ACC112 (cell line): ENCODE data around the gene NID1.

Experiments used
- H2AFZ ChIP-seq: fragments of 200-600 bp; sonication (generic); one replicate; pipeline ENCODE4 v1.6.0; 2017; ENCODE audit warnings: antibody characterized with exemption, low read length; ENCODE audit not compliant: unreplicated experiment
- H3K27ac ChIP-seq: fragments of 200-600 bp; sonication (generic); 2 replicates; pipeline ENCODE4 v1.5.1; 2014; ENCODE audit warnings: low read depth, mild to moderate bottlenecking, antibody characterized with exemption, low read length, moderate library complexity
- H3K27me3 ChIP-seq: fragments of 200-600 bp; sonication (generic); 2 replicates; pipeline ENCODE4 v1.6.1; 2014; ENCODE audit warnings: mild to moderate bottlenecking, antibody characterized with exemption, low read length, moderate library complexity, mixed read lengths; ENCODE audit not compliant: insufficient read depth
- H3K36me3 ChIP-seq: fragments of 200-600 bp; sonication (generic); 2 replicates; pipeline ENCODE4 v1.6.1; 2016; ENCODE audit warnings: mild to moderate bottlenecking, antibody characterized with exemption, low read length, moderate library complexity, mixed read lengths; ENCODE audit not compliant: insufficient read depth
- H3K4me1 ChIP-seq: fragments of 200-600 bp; sonication (generic); one replicate; pipeline ENCODE4 v1.6.1; 2016; ENCODE audit warnings: low read length, mixed read lengths; ENCODE audit not compliant: insufficient read depth, unreplicated experiment, control insufficient read depth
- H3K4me3 ChIP-seq: fragments of 200-600 bp; sonication (generic); 2 replicates; pipeline ENCODE4 v1.5.1; 2014; ENCODE audit warnings: mild to moderate bottlenecking, low read depth, low read length
- H3K79me2 ChIP-seq: fragments of 200-600 bp; sonication (generic); one replicate; pipeline ENCODE4 v1.6.0; 2016; ENCODE audit warnings: low read length; ENCODE audit not compliant: control insufficient read depth, unreplicated experiment, insufficient read depth

The NID1 gene

GRCh38 chr1:235997049-235997448, 67.8 kb downstream of the NID1 start:
- no peak overlapping the region for H2AFZ ChIP-seq
- H3K4me3 ChIP-seq, result no peak overlapping the region
- H3K27me3 ChIP-seq, result no peaks in the 10 kb centered on the region
- H3K79me2 ChIP-seq, result no peaks in the 10 kb centered on the region
- H3K27ac ChIP-seq, result no peak overlapping the region
- H3K36me3 ChIP-seq, result peaks cover 22% of the 10 kb centered on the region; the same call in 1 of the 2 replicates
- peaks cover 24% of the 10 kb centered on the region for H3K4me1 ChIP-seq

DNA sequence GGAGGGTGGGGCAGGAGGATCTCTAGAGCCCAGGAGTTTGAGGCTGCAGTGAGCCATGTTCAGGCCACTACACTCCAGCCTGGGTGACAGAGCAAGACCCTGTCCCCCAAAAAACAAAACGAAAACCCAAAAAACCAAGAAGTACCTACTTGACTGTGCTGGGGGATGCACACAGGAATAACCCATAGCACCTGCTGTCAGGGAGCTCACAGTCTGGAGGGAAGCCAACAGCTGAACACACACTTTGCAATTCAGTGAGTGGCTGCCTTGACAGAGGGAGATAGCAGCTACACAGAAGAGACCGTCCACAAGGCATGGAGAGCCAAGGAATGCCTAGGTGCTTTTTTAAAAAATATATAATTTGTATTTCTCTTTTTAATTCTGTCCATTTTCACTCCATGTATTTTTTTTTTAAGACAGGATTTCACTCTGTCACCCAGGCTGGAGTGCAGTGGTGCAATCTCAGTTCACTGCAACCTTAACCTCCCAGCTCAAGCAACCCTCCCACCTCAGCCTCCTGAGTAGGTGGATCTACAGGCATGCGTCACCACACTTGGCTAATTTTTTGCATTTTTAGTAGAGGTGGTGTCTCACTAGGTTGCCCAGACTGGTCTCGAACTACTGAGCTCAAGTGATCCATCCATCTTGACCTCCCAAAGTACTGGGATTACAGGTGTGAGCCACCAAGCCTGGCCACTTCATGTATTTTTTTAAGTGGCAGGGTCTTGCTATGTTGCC, 68.7 kb downstream of the NID1 start:
- Histone ChIP-seq H3K36me3 (peaks cover 22% of the 10 kb centered on the region; the same call in 1 of the 2 replicates), H3K79me2 (no peaks in the 10 kb centered on the region), H2AFZ (no peak overlapping the region), H3K27ac (no peak overlapping the region), H3K27me3 (no peaks in the 10 kb centered on the region), H3K4me1 (peaks cover 24% of the 10 kb centered on the region), H3K4me3 (no peak overlapping the region)

- Histone ChIP-seq H3K4me3 (no peak overlapping the region), H3K36me3 (peaks cover 26% of the 10 kb centered on the region), H3K27me3 (no peaks in the 10 kb centered on the region), H3K4me1 (peaks cover 19% of the 10 kb centered on the region), H3K79me2 (no peaks in the 10 kb centered on the region), H2AFZ (no peak overlapping the region), H3K27ac (no peak overlapping the region)
Observed at GRCh38 chr1:235995511-235995910, 69.4 kb downstream of the NID1 start.

GRCh38 chr1:235993652-235994051, 71.2 kb downstream of the NID1 start:
- H3K4me3 ChIP-seq, result no peak overlapping the region
- H3K27ac ChIP-seq, result no peak overlapping the region
- peaks cover 44% of the 10 kb centered on the region for H3K36me3 ChIP-seq
- no peak overlapping the region for H2AFZ ChIP-seq
- H3K79me2 ChIP-seq, result no peaks in the 10 kb centered on the region
- peaks cover 1% of the 10 kb centered on the region for H3K4me1 ChIP-seq
- H3K27me3 ChIP-seq, result no peaks in the 10 kb centered on the region

DNA sequence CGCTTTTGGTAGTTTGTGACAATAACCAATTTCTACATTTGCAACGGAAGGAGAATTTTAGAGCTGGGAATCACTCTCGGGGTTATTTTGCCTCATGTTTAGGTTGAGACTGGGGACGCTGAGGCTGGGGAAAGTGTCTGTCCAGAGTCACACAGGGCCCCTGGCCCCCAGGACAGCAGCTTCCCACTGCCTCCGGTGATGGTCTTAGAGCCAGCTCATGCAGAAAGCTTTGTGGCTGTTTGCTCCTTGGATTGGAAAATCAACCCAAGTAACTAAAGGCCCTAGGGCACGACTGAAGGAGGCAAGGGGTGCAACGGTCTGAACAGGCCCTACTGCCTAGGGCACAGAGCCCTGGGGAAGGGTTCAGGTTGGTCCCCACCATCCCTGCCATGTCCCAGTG, 72.0 kb downstream of the NID1 start:
- no peak overlapping the region for H2AFZ ChIP-seq
- H3K27me3 ChIP-seq, result no peaks in the 10 kb centered on the region
- no peaks in the 10 kb centered on the region for H3K4me1 ChIP-seq
- H3K27ac ChIP-seq, result no peak overlapping the region
- no peak overlapping the region for H3K4me3 ChIP-seq
- peaks cover 50% of the 10 kb centered on the region for H3K36me3 ChIP-seq
- no peaks in the 10 kb centered on the region for H3K79me2 ChIP-seq

DNA sequence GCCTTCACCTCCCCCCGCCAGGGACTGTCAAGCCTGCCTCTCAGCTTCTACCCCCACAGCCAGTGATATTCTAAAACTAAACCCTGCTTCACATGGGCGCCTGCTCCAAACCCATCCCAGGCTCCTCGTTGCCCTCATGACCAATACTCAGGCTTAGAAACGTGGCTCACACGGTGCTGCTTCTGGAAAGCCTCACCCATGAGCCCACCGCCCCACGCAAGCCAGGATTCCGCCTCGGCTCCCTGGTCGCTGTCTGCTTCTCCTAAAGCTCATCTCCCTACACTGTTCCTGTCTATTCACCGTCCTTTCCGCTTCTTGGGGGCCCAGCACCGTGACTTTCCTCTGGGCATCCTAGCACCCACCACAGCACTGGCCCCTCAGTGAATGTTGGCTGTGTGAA, 72.5 kb downstream of the NID1 start:
- H3K79me2 ChIP-seq, result no peaks in the 10 kb centered on the region
- H3K4me1 ChIP-seq, result no peaks in the 10 kb centered on the region
- H3K4me3 ChIP-seq, result no peak overlapping the region
- peaks cover 51% of the 10 kb centered on the region for H3K36me3 ChIP-seq
- H3K27me3 ChIP-seq, result no peaks in the 10 kb centered on the region
- no peak overlapping the region for H3K27ac ChIP-seq
- H2AFZ ChIP-seq, result no peak overlapping the region

DNA sequence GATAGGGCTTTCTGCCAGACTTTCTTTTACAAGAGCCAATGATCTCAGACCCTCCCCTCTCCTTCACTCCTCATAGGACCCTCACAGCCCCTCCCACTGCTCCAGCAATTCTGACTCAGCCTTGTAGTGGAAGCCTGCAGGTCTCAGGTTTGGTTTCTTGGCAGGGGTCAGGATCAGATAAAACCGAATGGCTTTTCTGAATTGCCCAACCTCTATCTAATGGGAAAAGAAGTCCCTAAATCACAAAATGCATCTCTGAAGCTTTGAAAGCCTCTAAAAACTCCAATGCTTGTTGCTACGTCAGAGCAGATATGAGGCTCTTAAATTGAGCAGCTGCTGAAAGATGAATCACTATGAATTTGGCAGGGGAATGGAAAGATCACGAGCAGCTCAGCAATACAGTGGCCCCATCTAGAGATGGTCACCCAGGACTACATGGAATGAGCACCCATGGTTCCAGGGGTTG, 74.5 kb downstream of the NID1 start:
- Histone ChIP-seq H3K4me1 (peaks cover 8% of the 10 kb centered on the region), H3K27me3 (no peaks in the 10 kb centered on the region), H3K79me2 (no peaks in the 10 kb centered on the region), H2AFZ (no peak overlapping the region), H3K27ac (peak overlapping the region; percentile 53), H3K4me3 (no peak overlapping the region), H3K36me3 (peaks cover 49% of the 10 kb centered on the region)

GRCh38 chr1:235989105-235989504, 75.8 kb downstream of the NID1 start:
- no peaks in the 10 kb centered on the region for H3K27me3 ChIP-seq
- no peak overlapping the region for H2AFZ ChIP-seq
- H3K79me2 ChIP-seq, result no peaks in the 10 kb centered on the region
- H3K4me1 ChIP-seq, result peaks cover 21% of the 10 kb centered on the region
- no peak overlapping the region for H3K4me3 ChIP-seq
- no peak overlapping the region for H3K27ac ChIP-seq
- H3K36me3 ChIP-seq, result peaks cover 48% of the 10 kb centered on the region

DNA sequence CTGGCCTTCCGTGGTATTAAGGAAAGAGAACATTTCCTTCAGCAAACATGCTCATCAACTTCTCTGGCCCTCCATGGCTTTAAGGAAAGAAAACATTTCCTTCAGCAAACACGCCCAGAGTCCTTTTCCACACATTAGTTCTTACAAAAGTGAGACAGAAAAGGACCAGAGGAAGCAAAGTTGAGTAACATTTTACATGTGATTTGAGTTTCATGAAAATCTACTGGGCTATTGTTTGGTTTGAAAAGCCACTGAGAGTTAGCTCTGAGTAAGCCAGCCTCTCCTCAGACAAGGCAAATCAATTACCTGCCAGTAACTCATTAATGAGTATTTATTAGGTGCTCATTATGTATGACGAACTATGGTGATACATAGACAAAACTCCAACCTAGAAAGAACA, 78.0 kb downstream of the NID1 start:
- Histone ChIP-seq H2AFZ (no peak overlapping the region), H3K79me2 (no peaks in the 10 kb centered on the region), H3K27me3 (no peaks in the 10 kb centered on the region), H3K27ac (no peak overlapping the region), H3K36me3 (peaks cover 41% of the 10 kb centered on the region), H3K4me1 (peaks cover 32% of the 10 kb centered on the region), H3K4me3 (no peak overlapping the region)

GRCh38 chr1:235984041-235984825, 80.7 kb downstream of the NID1 start:
- Histone ChIP-seq H3K27ac (peak overlapping the region; percentile 94), H3K36me3 (peaks cover 44% of the 10 kb centered on the region)

GRCh38 chr1:235980976-235981375, 83.9 kb downstream of the NID1 start:
- H3K36me3 ChIP-seq, result peaks cover 62% of the 10 kb centered on the region
- no peaks in the 10 kb centered on the region for H3K79me2 ChIP-seq
- H3K27me3 ChIP-seq, result no peaks in the 10 kb centered on the region
- no peak overlapping the region for H3K4me3 ChIP-seq
- H3K27ac ChIP-seq, result no peak overlapping the region
- H2AFZ ChIP-seq, result no peak overlapping the region
- H3K4me1 ChIP-seq, result peaks cover 30% of the 10 kb centered on the region

More at GRCh38 chr1:235984041-235984825, 80.7 kb downstream of the NID1 start:
- peak overlapping the region; percentile 44 for H3K4me3 ChIP-seq
- H2AFZ ChIP-seq, result peak overlapping the region; percentile 79
- no peaks in the 10 kb centered on the region for H3K27me3 ChIP-seq
- H3K79me2 ChIP-seq, result no peaks in the 10 kb centered on the region
- peaks cover 32% of the 10 kb centered on the region for H3K4me1 ChIP-seq
